H1 (cell line): ENCODE measurements around the gene ROR1. TPM values are rescaled to one million over a fixed set of nuclear protein-coding genes. Genes with fewer than 3 reads are reported as not detected.

Experiments used
- CTCF ChIA-PET: fragments of 300-600 bp; sonication (Branson Sonifier 250); formaldehyde crosslinking; loops from one replicate; lab custom pipeline; 2021; ENCODE audit not compliant: partially characterized antibody; lab: Charles Lee
- POLR2A ChIA-PET: fragments of 300-600 bp; sonication (Branson Sonifier 250); formaldehyde crosslinking; loops from one replicate; lab custom pipeline; 2021; ENCODE audit warnings: inconsistent platforms; ENCODE audit not compliant: partially characterized antibody; lab: Charles Lee
- DNase-seq, 2 experiments: peaks; one replicate each; pipeline versions ENCODE4 v3.0.0 to v3.0.0-alpha.2; 2010 to 2022; ENCODE audit warnings: low spot score in 2 of 2, low read depth in 1 of 2, mixed read lengths in 1 of 2
- FAIRE-seq: peaks from 2 replicates; lab custom pipeline; 2011; peaks lifted over from hg19 to GRCh38; lab: Jason Lieb, UNC
- H2AFZ ChIP-seq: 2 replicates; pipeline ENCODE4 v1.8.1; 2012; ENCODE audit warnings: low read length, inconsistent platforms
- H2AK5ac ChIP-seq: 2 replicates; pipeline ENCODE4 v1.6.1; 2013; ENCODE audit warnings: low read depth, low read length
- H2BK120ac ChIP-seq: replicated peaks from 2 replicates; pipeline ENCODE3; 2013; ENCODE audit warnings: low read depth, low read length, inconsistent platforms
- H2BK12ac ChIP-seq: 2 replicates; pipeline ENCODE4 v1.6.1; 2013; ENCODE audit warnings: low read depth, low read length
- H2BK15ac ChIP-seq: 2 replicates; pipeline ENCODE4 v1.6.1; 2013; ENCODE audit warnings: low read length
- H2BK20ac ChIP-seq: 2 replicates; pipeline ENCODE4 v1.6.1; 2013; ENCODE audit warnings: low read length
- H2BK5ac ChIP-seq: 2 replicates; pipeline ENCODE4 v1.6.1; 2013; ENCODE audit warnings: low read depth, low read length
- H3K14ac ChIP-seq: 2 replicates; pipeline ENCODE4 v1.6.1; 2013; ENCODE audit warnings: inconsistent platforms; ENCODE audit not compliant: insufficient read length
- H3K18ac ChIP-seq: 2 replicates; pipeline ENCODE4 v1.6.1; 2013; ENCODE audit warnings: low read length; ENCODE audit errors: extremely low read depth
- H3K23ac ChIP-seq: 2 replicates; pipeline ENCODE4 v1.6.1; 2013; ENCODE audit warnings: inconsistent platforms; ENCODE audit not compliant: insufficient read length
- H3K23me2 ChIP-seq: 2 replicates; pipeline ENCODE4 v1.6.1; 2013; ENCODE audit warnings: low read depth, low read length
- H3K27ac ChIP-seq: 2 replicates; pipeline ENCODE4 v1.6.1; 2011; ENCODE audit warnings: low read depth, low read length, inconsistent platforms
- H3K27me3 ChIP-seq, 4 experiments: replicated peaks in 1 of 4; 1 replicate in 1 of 4; 2 replicates in 3 of 4; pipeline versions ENCODE4 v1.6.1 to v1.8.1; 2011 to 2013; ENCODE audit warnings: low read length in 3 of 4, mild to moderate bottlenecking in 3 of 4, inconsistent platforms in 2 of 4, mixed read lengths in 2 of 4, moderate library complexity in 1 of 4; ENCODE audit not compliant: control insufficient read depth in 3 of 4, insufficient read depth in 3 of 4; ENCODE audit errors: extremely low read depth in 1 of 4
- H3K36me3 ChIP-seq, 4 experiments: 2 replicates each; pipeline versions ENCODE4 v1.6.1 to v1.8.1; 2011 to 2013; ENCODE audit warnings: mild to moderate bottlenecking in 4 of 4, low read length in 3 of 4, moderate library complexity in 2 of 4, control low read depth in 1 of 4, inconsistent platforms in 1 of 4; ENCODE audit not compliant: insufficient read depth in 4 of 4, control insufficient read depth in 2 of 4
- H3K4ac ChIP-seq: replicated peaks from 2 replicates; pipeline ENCODE3; 2013; ENCODE audit warnings: low read length, low read depth, mixed read lengths, inconsistent platforms; ENCODE audit not compliant: insufficient read length
- H3K4me1 ChIP-seq, 4 experiments: replicated peaks in 1 of 4; 1 replicate in 1 of 4; 2 replicates in 3 of 4; pipeline versions ENCODE4 v1.6.1 to v1.8.1; 2011 to 2013; ENCODE audit warnings: low read length in 3 of 4, inconsistent platforms in 2 of 4, mixed read lengths in 1 of 4; ENCODE audit not compliant: insufficient read depth in 4 of 4, control insufficient read depth in 3 of 4
- H3K4me2 ChIP-seq, 2 experiments: 2 replicates each; pipeline versions ENCODE4 v1.6.1 to v1.8.1; 2011 to 2013; ENCODE audit warnings: low read depth in 2 of 2, low read length in 2 of 2, control low read depth in 1 of 2, inconsistent platforms in 1 of 2, mild to moderate bottlenecking in 1 of 2; ENCODE audit not compliant: insufficient read depth in 1 of 2
- H3K4me3 ChIP-seq, 4 experiments: fragments of 200-600, 300-600 bp in 1 of 4; sonication (generic), shearing (Covaris generic), sonication (Bioruptor Twin) in 1 of 4; 2 replicates each; pipeline versions ENCODE4 v1.5.1 to v1.8.1; 2011 to 2016; ENCODE audit warnings: low read length in 4 of 4, low read depth in 3 of 4, control low read depth in 2 of 4, inconsistent platforms in 2 of 4, mild to moderate bottlenecking in 2 of 4, mixed read lengths in 1 of 4, moderate library complexity in 1 of 4; ENCODE audit not compliant: insufficient read depth in 2 of 4; ENCODE audit errors: extremely low read depth in 1 of 4
- H3K56ac ChIP-seq: replicated peaks from 2 replicates; pipeline ENCODE3; 2013; ENCODE audit warnings: low read depth, mild to moderate bottlenecking, mixed read lengths, low read length, inconsistent platforms; ENCODE audit not compliant: insufficient read length
- H3K79me1 ChIP-seq: 2 replicates; pipeline ENCODE4 v1.6.1; 2013; ENCODE audit warnings: low read depth, low read length, control low read depth
- H3K79me2 ChIP-seq, 2 experiments: 2 replicates each; pipeline versions ENCODE4 v1.6.1 to v1.8.1; 2012 to 2013; ENCODE audit warnings: low read length in 2 of 2, mild to moderate bottlenecking in 2 of 2, inconsistent platforms in 1 of 2; ENCODE audit not compliant: insufficient read depth in 2 of 2, control insufficient read depth in 1 of 2
- H3K9ac ChIP-seq, 4 experiments: replicated peaks in 1 of 4; 1 replicate in 1 of 4; 2 replicates in 3 of 4; pipeline versions ENCODE4 v1.6.1 to v1.8.1; 2011 to 2013; ENCODE audit warnings: low read depth in 3 of 4, low read length in 3 of 4, control low read depth in 2 of 4, mild to moderate bottlenecking in 2 of 4, moderate library complexity in 2 of 4, inconsistent platforms in 1 of 4; ENCODE audit errors: extremely low read depth in 1 of 4
- H3K9me3 ChIP-seq, 2 experiments: 2 replicates each; pipeline versions ENCODE4 v1.6.1 to v1.8.1; 2012 to 2013; ENCODE audit warnings: mild to moderate bottlenecking in 2 of 2, moderate library complexity in 2 of 2, control low read depth in 1 of 2, inconsistent platforms in 1 of 2, low read depth in 1 of 2, low read length in 1 of 2, mixed read lengths in 1 of 2; ENCODE audit not compliant: insufficient read depth in 2 of 2
- H4K20me1 ChIP-seq, 2 experiments: replicated peaks in 1 of 2; 2 replicates each; pipeline versions ENCODE3 to v1.8.1; 2011 to 2013; ENCODE audit warnings: inconsistent platforms in 2 of 2, low read length in 2 of 2, mild to moderate bottlenecking in 1 of 2; ENCODE audit not compliant: insufficient read depth in 2 of 2, control insufficient read depth in 1 of 2
- H4K5ac ChIP-seq: 2 replicates; pipeline ENCODE4 v1.6.1; 2013; ENCODE audit warnings: low read length, low read depth, mixed read lengths, inconsistent platforms; ENCODE audit not compliant: insufficient read length
- H4K8ac ChIP-seq: 2 replicates; pipeline ENCODE4 v1.8.0; 2013; ENCODE audit warnings: mild to moderate bottlenecking, moderate library complexity, low read length, inconsistent platforms; ENCODE audit not compliant: insufficient read depth; ENCODE audit errors: extremely low read depth
- H4K91ac ChIP-seq: replicated peaks from 2 replicates; pipeline ENCODE3; 2013; ENCODE audit warnings: low read length, mixed read lengths, inconsistent platforms; ENCODE audit not compliant: insufficient read length
- E2F6 ChIP-seq: IDR thresholded peaks from 2 replicates; pipeline ENCODE4 v1.6.1; 2012; ENCODE audit warnings: inconsistent platforms
- EZH2 ChIP-seq: fragments of 200-600 bp; sonication (generic); IDR thresholded peaks from 2 replicates; pipeline ENCODE4 v1.7.1; 2012; ENCODE audit warnings: low read depth, mild to moderate bottlenecking, moderate library complexity, low read length, inconsistent platforms; ENCODE audit not compliant: severe bottlenecking
- JUND ChIP-seq: IDR thresholded peaks from 2 replicates; pipeline ENCODE4 v1.6.1; 2011; ENCODE audit warnings: mild to moderate bottlenecking, improper control_type of control experiment, low read length
- WGBS, 2 experiments: shearing (Covaris generic) in 1 of 2; methylation state at CpG; one replicate each; pipeline versions ENCODE4 v1.1.6 to v1.1.7; 2013 to 2015; ENCODE audit warnings: low lambda C conversion rate in 2 of 2, mixed read lengths in 2 of 2, inconsistent platforms in 1 of 2, low coverage in 1 of 2, missing lambda C conversion rate in 1 of 2; ENCODE audit not compliant: insufficient replicate concordance in 2 of 2, insufficient coverage in 1 of 2, insufficient read length in 1 of 2; ENCODE audit errors: extremely low coverage in 1 of 2, missing lambda C conversion rate in 1 of 2; 5-methylcytosine and 5-hydroxymethylcytosine counted together
- polyA plus RNA-seq, 7 experiments: library from polyadenylated mRNA; depleted of rRNA in 3 of 7; stranded (reverse) in 5 of 7; unstranded in 2 of 7; fragments of >200 nt in 5 of 7; fragments of 200-250 nt in 2 of 7; gene quantifications; 1 replicate in 5 of 7; 2 replicates in 1 of 7; 4 replicates in 1 of 7; pipeline versions ENCODE4 v1.2.1 to v1.2.3, GENCODE V29; 2011 to 2013; ENCODE audit warnings: missing spikeins in 2 of 7, mixed read lengths in 2 of 7
- total RNA-seq: library from RNA; stranded (reverse); fragmentation: NEBNext Ultra II Directional; extraction: Animal tissue kit (Norgen Biotek cat#: 25700); gene quantifications from 2 replicates; pipeline ENCODE4 v1.2.1, GENCODE V29; 2021

The ROR1 gene
- total and polyA plus RNA-seq, 2 of the 8 experiments (the other 6 are each of a cell fraction or from before 2014, with no cell fraction given) = 33.6 to 73.6 TPM

- Histone ChIP-seq H2BK5ac (no peak overlapping the region), H3K27ac (no peak overlapping the region), H3K18ac (no peak overlapping the region), H4K91ac (no peak overlapping the region), H3K27me3 (no peaks in the 10 kb centered on the region), H3K36me3 (peaks cover 0 to 7% (median 0%) of the 10 kb centered on the region in 4 experiments; a peak in 2 of 8 replicates), H3K9ac (no peak overlapping the region), H3K4me2 (no peak overlapping the region), H3K4ac (no peak overlapping the region), H3K23me2 (no peaks in the 10 kb centered on the region; the same call in 1 of the 2 replicates), H3K56ac (no peak overlapping the region), H3K14ac (no peak overlapping the region), H3K4me1 (no peaks in the 10 kb centered on the region), H3K79me2 (0 out of 4 replicates have a peak, but pooled peaks cover 0 to 6% of the 10 kb centered on the region in 2 experiments), H2AK5ac (no peak overlapping the region), H4K20me1 (no peaks in the 10 kb centered on the region), H3K9me3 (peaks cover 3 to 6% of the 10 kb centered on the region in 2 experiments; a peak in 3 of 4 replicates), H2BK15ac (no peak overlapping the region), H3K23ac (no peak overlapping the region), H4K5ac (no peak overlapping the region), H3K4me3 (no peak overlapping the region), H2BK120ac (no peak overlapping the region), H4K8ac (no peak overlapping the region), H2BK20ac (no peak overlapping the region), H2AFZ (no peak overlapping the region), H3K79me1 (no peaks in the 10 kb centered on the region), H2BK12ac (no peak overlapping the region)
- FAIRE-seq (no peak), DNase-seq (no peak)
- WGBS, 2 experiments = 89% methylated on average over 2 of the region's 2 CpGs; no CpG with 5 or more reads in 1 of the 2 experiments
- POLR2A ChIA-PET = no interaction called here
- TF ChIP-seq E2F6 = no peak
- TF ChIP-seq EZH2 = no peak
- no peak for TF ChIP-seq JUND
- CTCF ChIA-PET = interaction anchor here (1.2 to 2.1 kb wide), 3 partner anchors 9 to 15 kb away, joined by 3 to 7 read pairs (median 3); no protein-coding TSS in a partner anchor
These were observed 256.6 kb downstream of the ROR1 start for GRCh38 chr1:64030411-64030810.
